D721Med (cell line): ENCODE results near the gene LHX6.

ENCODE experiments used
- DNase-seq: peaks from one replicate; pipeline ENCODE4 v3.0.0; 2011; ENCODE audit warnings: low spot score; ENCODE audit not compliant: insufficient read length
- FAIRE-seq: peaks from 2 replicates; lab custom pipeline; 2011; peaks lifted over from hg19 to GRCh38; lab: Jason Lieb, UNC
- CTCF ChIP-seq: IDR thresholded peaks from 2 replicates; pipeline ENCODE4 v1.5.1; 2012; ENCODE audit warnings: mild to moderate bottlenecking, control low read depth; ENCODE audit not compliant: insufficient read depth; ENCODE audit errors: missing control alignments

LHX6 gene

GRCh38 chr9:122200960-122201595 lies 27.7 kb downstream of the LHX6 start:
- FAIRE-seq: no peak
- no peak for TF ChIP-seq CTCF
- no peak for DNase-seq

GRCh38 chr9:122197882-122198281 lies 30.9 kb downstream of the LHX6 start:
- DNase-seq (no peak), FAIRE-seq (no peak)
- TF ChIP-seq CTCF: no peak

- DNase-seq (no peak), FAIRE-seq (no peak)
Observed at GRCh38 chr9:122197426-122197825, 31.3 kb downstream of the LHX6 start.

GRCh38 chr9:122195875-122196274 lies 32.9 kb downstream of the LHX6 start:
- FAIRE-seq: no peak
- no peak for TF ChIP-seq CTCF
- DNase-seq: no peak

More at GRCh38 chr9:122197426-122197825, 31.3 kb downstream of the LHX6 start:
- no peak for TF ChIP-seq CTCF

GRCh38 chr9:122193651-122194050 lies 35.1 kb downstream of the LHX6 start:
- DNase-seq: no peak
- no peak for FAIRE-seq
- no peak for TF ChIP-seq CTCF

GRCh38 chr9:122192914-122193525 lies 35.7 kb downstream of the LHX6 start:
- no peak for DNase-seq
- TF ChIP-seq CTCF: no peak
- no peak for FAIRE-seq

- DNase-seq (no peak), FAIRE-seq (no peak)
- no peak for TF ChIP-seq CTCF
Observed at GRCh38 chr9:122192261-122192875, 36.4 kb downstream of the LHX6 start.
